Renal pelvis (tissue), 4 donors: ENCODE measurements around the gene ARHGEF33. TPM values are rescaled to one million over a fixed set of nuclear protein-coding genes. Genes with fewer than 3 reads are reported as not detected.
A peak's percentile ranks its signal among the peaks of the same experiment; 100 is the strongest.

Experiments used
- DNase-seq: peaks from one replicate; pipeline ENCODE4 v3.0.0-alpha.2; 2013
- polyA plus RNA-seq, 3 donors: library from polyadenylated mRNA; unstranded; fragments of 120-200 nt; gene quantifications; one replicate each; pipeline ENCODE4 v1.2.1, GENCODE V29; 2013; ENCODE audit not compliant: insufficient read length in 3 of 3

The ARHGEF33 gene
- polyA plus RNA-seq, 3 donors, result 1.7 to 3.0 (median 2.5) TPM

DNA sequence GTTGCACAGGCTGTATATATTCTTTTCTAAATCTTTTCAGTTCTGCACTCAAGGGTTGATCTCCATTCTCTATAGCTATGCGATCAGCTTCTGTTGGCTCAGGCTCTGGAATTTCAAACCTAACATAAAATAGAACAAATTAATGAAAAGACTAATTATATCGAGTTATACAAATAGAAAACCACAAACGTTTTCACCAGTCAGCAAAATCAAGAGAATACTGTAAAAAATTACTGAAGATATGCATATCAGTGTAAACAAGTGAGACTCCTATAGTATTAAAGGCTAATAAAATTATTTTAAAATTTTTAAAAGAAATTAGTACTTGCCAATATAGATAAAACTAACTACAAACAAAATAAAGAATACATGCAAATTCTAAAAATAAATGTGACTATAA is 124.2 kb downstream of the ARHGEF33 start:
- DNase-seq, result no peak

DNA sequence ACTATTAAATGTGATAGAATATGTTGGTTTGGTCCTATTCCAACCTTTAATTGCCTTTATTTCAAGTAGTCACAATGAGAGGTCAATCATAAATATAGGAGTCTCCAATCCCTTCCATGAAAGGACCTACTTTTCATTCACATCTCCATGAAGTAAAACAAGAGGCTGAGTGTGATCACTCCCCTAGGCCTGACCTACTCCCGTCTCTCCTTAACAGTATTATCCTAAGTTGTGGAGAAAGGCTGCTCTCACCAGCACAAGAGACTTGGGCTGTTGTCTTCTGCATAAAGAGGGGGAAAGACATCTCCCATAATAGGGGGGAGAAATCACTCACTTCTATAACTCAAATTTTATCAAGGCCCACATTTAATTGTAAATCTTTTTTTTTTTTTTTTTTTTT is 125.7 kb downstream of the ARHGEF33 start:
- DNase-seq, result no peak

DNA sequence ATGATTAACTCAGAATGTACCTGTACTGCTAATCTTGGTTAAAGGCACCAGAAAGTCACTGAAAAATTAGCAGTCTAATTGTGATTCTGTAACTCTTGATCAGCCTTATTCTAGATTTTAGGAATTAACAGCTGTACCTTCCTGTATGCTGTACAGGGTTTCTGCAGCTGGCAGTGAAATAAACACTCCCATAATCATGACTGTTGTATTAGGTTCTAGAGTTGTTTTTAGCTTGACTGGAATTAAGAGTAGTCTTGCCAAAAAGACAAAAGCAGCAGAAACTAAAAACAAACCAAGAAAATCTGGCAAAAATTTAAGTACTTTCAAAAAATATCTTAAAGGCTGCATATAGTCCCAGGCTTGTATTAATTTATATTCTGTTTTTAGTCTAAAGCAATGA is 127.7 kb downstream of the ARHGEF33 start:
- DNase-seq, result no peak

DNA sequence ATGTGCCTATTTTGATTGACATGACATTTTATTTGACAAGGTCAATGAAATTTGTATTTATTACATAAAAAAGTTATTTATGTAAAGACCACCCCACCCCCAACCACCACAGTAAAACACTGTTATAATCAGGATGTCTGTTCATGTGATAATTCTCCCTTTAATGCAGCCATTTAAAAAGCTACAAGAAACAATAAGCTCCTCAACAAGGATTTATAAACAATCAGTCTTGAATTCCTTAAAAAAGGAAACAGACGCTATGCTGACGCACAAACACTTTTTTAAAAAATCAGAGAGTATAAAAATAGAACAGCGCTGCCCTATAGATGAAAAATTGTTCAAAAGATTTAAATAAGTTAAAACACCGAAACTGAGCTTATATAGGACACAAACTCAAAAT is 129.0 kb downstream of the ARHGEF33 start:
- no peak for DNase-seq

DNA sequence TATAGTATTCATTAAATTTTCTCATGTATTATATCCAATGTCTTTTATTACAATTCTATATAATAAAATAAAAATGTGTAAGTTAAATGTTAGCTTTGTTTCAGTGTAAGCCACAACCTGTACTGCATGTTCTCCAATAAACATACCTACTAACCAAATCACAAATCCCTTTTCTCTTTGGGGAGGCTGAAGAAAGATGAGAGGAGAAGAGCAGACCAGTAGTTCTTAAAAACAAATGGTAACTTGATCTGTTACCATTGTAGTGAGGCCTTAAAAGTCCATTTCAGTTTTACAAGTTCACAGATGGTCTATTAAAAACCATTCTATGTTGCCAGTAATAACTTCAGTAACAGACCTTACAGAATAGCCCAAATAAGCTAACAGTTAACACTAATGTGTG is 130.7 kb downstream of the ARHGEF33 start:
- no peak for DNase-seq

DNA sequence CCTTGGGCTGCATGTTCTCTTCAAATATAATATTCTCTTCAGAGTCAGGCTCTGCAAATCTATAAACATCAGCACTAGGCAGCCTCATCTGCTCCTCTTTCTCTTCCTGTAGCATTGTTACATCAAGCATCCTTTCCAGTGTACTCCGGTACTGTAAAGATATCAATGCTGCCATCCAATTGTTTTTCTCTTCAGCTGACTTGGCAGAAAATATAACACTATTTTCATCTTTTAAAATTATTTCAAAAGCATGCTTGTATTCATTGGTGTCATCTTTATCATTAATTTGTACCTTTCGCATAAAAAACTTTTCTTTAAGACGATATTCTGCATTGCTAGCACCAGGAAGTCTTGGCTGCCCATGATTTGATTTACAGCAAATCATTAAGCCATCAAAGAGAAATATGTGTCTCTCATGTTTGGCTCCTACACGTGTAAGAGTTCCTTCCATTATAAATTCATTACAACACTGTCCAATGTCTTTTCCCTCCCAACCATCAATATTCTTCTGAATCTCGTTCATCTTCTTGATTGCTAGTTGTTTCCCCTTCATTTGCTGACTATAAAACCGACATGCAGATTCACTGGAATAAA is 133.1 kb downstream of the ARHGEF33 start:
- DNase-seq, result peak; percentile 10

DNA sequence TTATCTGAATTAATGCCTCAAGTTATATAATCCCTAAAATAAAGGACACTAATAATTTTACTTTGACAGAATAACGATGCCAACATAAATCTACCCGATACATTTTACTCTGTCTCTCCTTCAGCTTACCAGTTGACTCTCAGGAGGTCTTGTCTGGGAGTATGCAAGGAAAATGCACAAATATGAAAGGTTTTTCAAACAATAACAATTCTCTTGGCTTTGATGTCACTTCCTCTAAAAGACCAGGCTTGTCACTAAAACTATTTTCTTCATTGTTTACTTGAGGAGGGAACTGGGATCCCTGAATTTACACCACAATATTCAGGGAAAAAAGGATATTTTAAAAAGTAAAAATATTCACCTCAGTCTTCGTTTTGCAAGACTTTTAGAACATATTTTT is 134.0 kb downstream of the ARHGEF33 start:
- DNase-seq, result no peak

DNA sequence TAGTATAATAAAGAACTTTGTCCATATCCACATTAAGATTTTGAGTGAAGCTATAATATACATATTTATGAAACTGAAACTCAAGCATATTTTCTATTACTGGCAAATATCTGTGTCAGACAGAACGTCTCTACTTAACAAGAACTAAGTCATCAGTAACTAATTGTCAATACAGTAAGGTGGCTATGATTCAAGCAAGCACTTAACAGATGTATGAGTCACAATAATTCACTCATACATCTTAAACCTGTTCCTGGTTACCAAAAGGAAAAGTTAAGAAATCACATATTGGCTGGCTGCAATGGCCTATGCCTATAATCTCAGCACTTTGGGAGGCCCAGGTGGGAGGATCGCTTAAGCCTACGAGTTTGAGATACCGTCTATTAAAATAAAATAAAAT is 135.2 kb downstream of the ARHGEF33 start:
- no peak for DNase-seq

Other genes with a start within 250 kb of the ARHGEF33 start
- 10 to 100 TPM; 51.3 to 65.8 (median 57.3) TPM for gene GALM, start 223.8 kb upstream of the ARHGEF33 start, polyA plus RNA-seq
- gene SRSF7, start 138.5 kb upstream of the ARHGEF33 start, polyA plus RNA-seq, result 100 to 1,000 TPM; 230 to 255 (median 244) TPM
- gene GEMIN6, start 111.7 kb upstream of the ARHGEF33 start, polyA plus RNA-seq, result 10 to 100 TPM; 20.2 to 21.3 (median 20.9) TPM
- 10 to 100 TPM; 34.8 to 54.7 (median 46.8) TPM for gene DHX57, start 13.9 kb upstream of the ARHGEF33 start, polyA plus RNA-seq
- 10 to 100 TPM; 47.2 to 49.6 (median 49.1) TPM for gene MORN2, start 13.9 kb upstream of the ARHGEF33 start, polyA plus RNA-seq
- gene SOS1, start 231.2 kb downstream of the ARHGEF33 start, polyA plus RNA-seq, result 10 to 100 TPM; 49.4 to 60.1 (median 52.2) TPM